Naive B cell (primary cell): Measurements from ENCODE around the gene SHROOM3. TPM values are rescaled to one million over a fixed set of nuclear protein-coding genes. Genes with fewer than 3 reads are reported as not detected.
A peak's percentile ranks its signal among the peaks of the same experiment; 100 is the strongest.

Experiments
- ATAC-seq, 2 donors: fragments of 150-1000 bp; cut with Tn5 transposase; 2 replicates each; pipeline ENCODE4 v1.10.0; 2021; ENCODE audit warnings: low read depth in 2 of 2, mild to moderate bottlenecking in 2 of 2, moderate library complexity in 2 of 2
- DNase-seq: peaks from one replicate; pipeline ENCODE4 v3.0.0; 2022
- H3K27ac Mint-ChIP-seq, 6 donors: one replicate each; pipeline ENCODE4 v1.8.0; 2020 to 2022; ENCODE audit warnings: mild to moderate bottlenecking in 6 of 6, mixed read lengths in 6 of 6, moderate library complexity in 5 of 6, inconsistent platforms in 2 of 6
- H3K27me3 Mint-ChIP-seq, 3 donors: one replicate each; pipeline ENCODE4 v1.8.0; 2021 to 2022; ENCODE audit warnings: mixed read lengths in 3 of 3, mild to moderate bottlenecking in 1 of 3
- H3K36me3 Mint-ChIP-seq, 2 donors: one replicate each; pipeline ENCODE4 v1.8.0; 2020 to 2022; ENCODE audit warnings: mixed read lengths in 2 of 2, inconsistent platforms in 1 of 2, mild to moderate bottlenecking in 1 of 2
- H3K4me1 Mint-ChIP-seq, 3 donors: one replicate each; pipeline ENCODE4 v1.8.0; 2020 to 2022; ENCODE audit warnings: mixed read lengths in 3 of 3, inconsistent platforms in 1 of 3, mild to moderate bottlenecking in 1 of 3, moderate library complexity in 1 of 3
- H3K4me3 Mint-ChIP-seq, 8 donors: one replicate each; pipeline ENCODE4 v1.8.0; 2020 to 2022; ENCODE audit warnings: mild to moderate bottlenecking in 8 of 8, mixed read lengths in 8 of 8, moderate library complexity in 8 of 8, inconsistent platforms in 2 of 8
- H3K9me3 Mint-ChIP-seq, 7 donors: one replicate each; pipeline ENCODE4 v1.8.0; 2020 to 2022; ENCODE audit warnings: mixed read lengths in 7 of 7, mild to moderate bottlenecking in 5 of 7, inconsistent platforms in 2 of 7, moderate library complexity in 1 of 7
- polyA plus RNA-seq, 6 donors: library from polyadenylated mRNA; unstranded; fragments of 300-500 nt; fragmentation: Illumina TruSeq; gene quantifications; one replicate each; pipeline ENCODE4 v1.2.3, GENCODE V29; 2021; ENCODE audit warnings: low read depth in 6 of 6

The SHROOM3 gene
- polyA plus RNA-seq, 6 donors from 2014 or later: 0.40 to 0.95 (median 0.69) TPM; not detected in 3

DNA sequence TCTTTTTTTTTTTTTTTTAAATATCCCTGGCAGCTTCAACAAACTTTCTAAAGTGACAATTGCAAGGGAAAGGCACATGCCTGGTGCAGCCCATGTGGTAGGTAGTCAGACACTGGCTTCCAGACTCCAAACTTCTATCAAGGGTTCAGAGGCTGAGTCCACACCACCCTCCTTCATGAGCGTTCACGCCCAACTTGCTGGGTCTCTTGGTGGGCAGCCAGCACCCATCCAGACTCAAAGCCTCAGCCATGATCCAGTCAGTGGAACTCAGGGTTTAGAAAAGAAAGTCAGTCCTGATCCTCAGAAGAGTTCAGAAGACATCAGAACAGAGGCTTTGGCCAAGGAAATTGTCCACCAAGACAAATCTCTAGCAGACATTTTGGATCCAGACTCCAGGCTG lies 321.4 kb downstream of the SHROOM3 start:
- Mint-ChIP-seq H3K36me3 (peaks cover 6 to 7% of the 10 kb centered on the region in 2 donors), H3K9me3 (peaks cover 0 to 8% (median 3%) of the 10 kb centered on the region in 7 donors), H3K4me1 (no peaks in the 10 kb centered on the region), H3K27ac (peak overlapping the region in 1 of 6 donors; percentile 60), H3K27me3 (peaks cover 5 to 6% (median 5%) of the 10 kb centered on the region in 3 donors), H3K4me3 (no peak overlapping the region)
- no peak for DNase-seq
- no peak for ATAC-seq

- Mint-ChIP-seq H3K4me3 (no peak overlapping the region), H3K4me1 (no peaks in the 10 kb centered on the region), H3K9me3 (no peaks in the 10 kb centered on the region), H3K27ac (peak overlapping the region in 2 of 6 donors; percentile 23 to 67), H3K27me3 (peaks cover 0 to 6% (median 5%) of the 10 kb centered on the region in 3 donors), H3K36me3 (no peaks in the 10 kb centered on the region)
- no peak for ATAC-seq
- DNase-seq: no peak
These were observed 322.4 kb downstream of the SHROOM3 start for GRCh38 chr4:76757418-76757939.

GRCh38 chr4:76758290-76758882 lies 323.4 kb downstream of the SHROOM3 start:
- DNase-seq: no peak
- no peak for ATAC-seq
- Mint-ChIP-seq H3K27ac (no peak overlapping the region), H3K4me3 (no peak overlapping the region), H3K4me1 (no peaks in the 10 kb centered on the region), H3K9me3 (no peaks in the 10 kb centered on the region), H3K36me3 (no peaks in the 10 kb centered on the region), H3K27me3 (no peaks in the 10 kb centered on the region)

DNA sequence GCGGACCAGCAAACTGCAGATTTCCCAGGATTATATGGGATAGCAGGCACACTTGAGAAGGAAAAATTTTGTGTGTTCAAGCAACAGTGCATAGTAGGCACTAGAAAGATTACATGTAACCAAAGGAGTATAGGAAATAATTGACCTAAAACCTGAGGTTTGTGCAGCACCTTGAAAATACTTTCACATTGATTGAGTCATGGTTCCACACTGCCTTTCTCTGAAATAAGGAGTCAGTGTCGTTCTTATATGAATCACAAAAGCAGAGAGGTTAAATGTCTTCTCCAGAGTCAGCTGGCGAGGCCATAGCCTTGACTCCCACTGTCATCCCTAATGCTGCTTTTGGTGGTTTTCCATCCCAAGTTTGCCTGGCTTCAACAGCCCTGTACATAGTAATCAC lies 324.0 kb downstream of the SHROOM3 start:
- H3K27me3 Mint-ChIP-seq: no peaks in the 10 kb centered on the region
- H3K27ac Mint-ChIP-seq: no peak overlapping the region

DNA sequence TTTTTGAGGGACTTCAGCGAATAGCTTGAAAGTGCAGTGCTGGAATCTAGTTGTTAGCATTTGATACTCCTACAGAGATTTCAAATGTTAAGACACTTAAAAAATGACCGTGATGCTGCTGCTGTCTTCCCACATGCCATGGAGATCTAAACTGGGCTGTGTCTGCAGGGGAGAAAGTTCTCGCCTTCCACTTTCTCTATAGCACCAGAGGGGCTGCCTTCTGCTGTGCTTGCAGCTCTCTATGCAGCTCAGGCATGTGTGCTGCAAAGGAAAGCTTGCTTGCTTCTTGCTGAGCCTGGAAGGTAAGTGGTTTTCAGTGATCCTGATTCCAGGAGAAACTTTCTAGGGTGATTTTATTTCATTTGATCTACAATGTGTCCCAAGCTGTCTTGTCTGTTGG lies 325.2 kb downstream of the SHROOM3 start:
- ATAC-seq (no peak), DNase-seq (no peak)
- no peaks in the 10 kb centered on the region for H3K4me1 Mint-ChIP-seq
- no peak overlapping the region for H3K4me3 Mint-ChIP-seq
- H3K9me3 Mint-ChIP-seq: no peaks in the 10 kb centered on the region
- H3K27ac Mint-ChIP-seq: peak overlapping the region in 1 of 6 donors; percentile 8
- H3K36me3 Mint-ChIP-seq: no peaks in the 10 kb centered on the region
- no peaks in the 10 kb centered on the region for H3K27me3 Mint-ChIP-seq

More for the DNA sequence above, 324.0 kb downstream of the SHROOM3 start:
- Mint-ChIP-seq H3K4me1 (no peaks in the 10 kb centered on the region), H3K4me3 (no peak overlapping the region), H3K36me3 (no peaks in the 10 kb centered on the region), H3K9me3 (no peaks in the 10 kb centered on the region)
- no peak for ATAC-seq
- no peak for DNase-seq

- ATAC-seq: no peak
- Mint-ChIP-seq H3K36me3 (no peaks in the 10 kb centered on the region), H3K27me3 (peaks cover 0 to 6% (median 5%) of the 10 kb centered on the region in 3 donors), H3K4me3 (no peak overlapping the region), H3K4me1 (no peaks in the 10 kb centered on the region), H3K27ac (no peak overlapping the region), H3K9me3 (no peaks in the 10 kb centered on the region)
- no peak for DNase-seq
These were observed 327.4 kb downstream of the SHROOM3 start for GRCh38 chr4:76762137-76763130.

GRCh38 chr4:76764251-76764650 lies 329.2 kb downstream of the SHROOM3 start:
- Mint-ChIP-seq H3K9me3 (no peaks in the 10 kb centered on the region), H3K4me3 (no peak overlapping the region), H3K4me1 (no peaks in the 10 kb centered on the region), H3K36me3 (no peaks in the 10 kb centered on the region), H3K27ac (no peak overlapping the region), H3K27me3 (peaks cover 0 to 6% (median 5%) of the 10 kb centered on the region in 3 donors)
- DNase-seq (no peak), ATAC-seq (no peak)

GRCh38 chr4:76765473-76766183 lies 330.6 kb downstream of the SHROOM3 start:
- Mint-ChIP-seq H3K4me3 (no peak overlapping the region), H3K27ac (no peak overlapping the region), H3K27me3 (peaks cover 0 to 10% (median 5%) of the 10 kb centered on the region in 3 donors), H3K4me1 (no peaks in the 10 kb centered on the region), H3K36me3 (no peaks in the 10 kb centered on the region), H3K9me3 (no peaks in the 10 kb centered on the region)
- DNase-seq: no peak
- no peak for ATAC-seq

GRCh38 chr4:76767983-76768382 lies 333.0 kb downstream of the SHROOM3 start:
- Mint-ChIP-seq H3K9me3 (peaks cover 0 to 5% (median 0%) of the 10 kb centered on the region in 7 donors), H3K4me3 (no peak overlapping the region), H3K27ac (no peak overlapping the region), H3K4me1 (no peaks in the 10 kb centered on the region), H3K27me3 (peaks cover 0 to 10% (median 5%) of the 10 kb centered on the region in 3 donors), H3K36me3 (no peaks in the 10 kb centered on the region)
- ATAC-seq (no peak), DNase-seq (no peak)

DNA sequence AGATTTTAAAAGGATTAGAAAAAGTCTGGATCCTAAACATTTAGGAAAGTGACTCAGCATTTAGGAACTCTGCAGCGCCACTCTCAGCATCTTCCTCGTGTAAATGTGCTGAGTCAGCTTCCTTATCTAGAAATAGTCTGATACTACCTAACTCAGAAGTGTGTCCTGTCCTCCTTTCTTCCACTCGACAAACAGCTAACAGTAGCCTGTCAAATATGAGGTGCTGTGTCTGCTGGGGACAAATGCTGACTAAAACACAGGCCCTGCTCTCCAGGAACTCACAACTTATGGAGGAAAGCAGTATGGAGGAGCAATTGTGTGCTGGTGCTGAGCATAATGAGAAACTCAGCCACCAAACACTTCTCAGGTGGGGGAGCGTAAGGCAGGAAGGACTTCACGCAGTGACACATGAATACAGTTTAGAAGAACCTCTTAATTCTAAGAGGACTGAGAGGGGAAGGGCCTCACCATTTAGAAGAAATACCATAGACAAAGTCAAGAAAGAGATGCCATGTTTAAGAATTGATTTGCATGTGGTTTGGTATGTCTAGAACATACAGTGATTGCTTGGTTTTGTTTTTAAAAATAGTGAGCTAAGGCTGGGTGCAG lies 337.6 kb downstream of the SHROOM3 start:
- H3K4me1 Mint-ChIP-seq: no peaks in the 10 kb centered on the region
- no peak overlapping the region for H3K4me3 Mint-ChIP-seq
- ATAC-seq: no peak
- no peaks in the 10 kb centered on the region for H3K36me3 Mint-ChIP-seq
- no peak overlapping the region for H3K27ac Mint-ChIP-seq
- peaks cover 0 to 6% (median 0%) of the 10 kb centered on the region in 7 donors for H3K9me3 Mint-ChIP-seq
- H3K27me3 Mint-ChIP-seq: peaks cover 0 to 4% (median 0%) of the 10 kb centered on the region in 3 donors
- DNase-seq: no peak

GRCh38 chr4:76773766-76774165 lies 338.7 kb downstream of the SHROOM3 start:
- no peak for ATAC-seq
- H3K36me3 Mint-ChIP-seq: no peaks in the 10 kb centered on the region
- H3K9me3 Mint-ChIP-seq: peaks cover 0 to 6% (median 0%) of the 10 kb centered on the region in 7 donors
- peaks cover 0 to 4% (median 0%) of the 10 kb centered on the region in 3 donors for H3K27me3 Mint-ChIP-seq
- H3K27ac Mint-ChIP-seq: no peak overlapping the region
- no peak overlapping the region for H3K4me3 Mint-ChIP-seq
- DNase-seq: no peak
- no peaks in the 10 kb centered on the region for H3K4me1 Mint-ChIP-seq

GRCh38 chr4:76779740-76780459 lies 344.9 kb downstream of the SHROOM3 start:
- Mint-ChIP-seq H3K4me3 (no peak overlapping the region), H3K36me3 (no peaks in the 10 kb centered on the region), H3K9me3 (peaks cover 0 to 2% (median 0%) of the 10 kb centered on the region in 7 donors), H3K27ac (no peak overlapping the region), H3K4me1 (no peaks in the 10 kb centered on the region), H3K27me3 (no peaks in the 10 kb centered on the region)
- ATAC-seq: no peak
- DNase-seq: no peak
